ENCODE measurements around the gene TMPRSS9.

Gene TMPRSS9

GRCh38 chr19:2351591-2351990, 8.5 kb upstream of the TMPRSS9 start:
- Histone ChIP-seq H2AFZ (ENCODE audit: low read depth, low read length) (no peak overlapping the region), H3K4me3 (ENCODE audit: low read length) (no peak overlapping the region), H3K9me3 (ENCODE audit: insufficient read depth, low read length) (no peaks in the 10 kb centered on the region), H3K4me2 (ENCODE audit: low read length) (no peak overlapping the region), H3K27me3 (ENCODE audit: low read depth, low read length) (no peaks in the 10 kb centered on the region), H3K9ac (ENCODE audit: low read length) (no peak overlapping the region), H3K79me2 (ENCODE audit: low read length) (no peaks in the 10 kb centered on the region), H4K20me1 (ENCODE audit: insufficient read depth, low read length) (no peaks in the 10 kb centered on the region), H3K36me3 (replicated peaks; ENCODE audit: low read depth, low read length) (peaks cover 12% of the 10 kb centered on the region), H3K4me1 (ENCODE audit: low read length) (no peaks in the 10 kb centered on the region), H3K27ac (ENCODE audit: low read length) (no peak overlapping the region)
- TF ChIP-seq EZH2phosphoT487 (IDR thresholded peaks at IDR 0.05; ENCODE audit: low read depth) (no peak), CTCF (IDR thresholded peaks at IDR 0.05; ENCODE audit: low read depth, low read length) (no peak)

GRCh38 chr19:2352121-2352520, 7.9 kb upstream of the TMPRSS9 start:
- Histone ChIP-seq H3K4me1 (ENCODE audit: low read length) (no peaks in the 10 kb centered on the region), H3K27me3 (ENCODE audit: low read depth, low read length) (no peaks in the 10 kb centered on the region), H3K9me3 (ENCODE audit: insufficient read depth, low read length) (no peaks in the 10 kb centered on the region), H4K20me1 (ENCODE audit: insufficient read depth, low read length) (no peaks in the 10 kb centered on the region), H3K27ac (ENCODE audit: low read length) (no peak overlapping the region), H2AFZ (ENCODE audit: low read depth, low read length) (no peak overlapping the region), H3K4me2 (ENCODE audit: low read length) (no peak overlapping the region), H3K79me2 (ENCODE audit: low read length) (no peaks in the 10 kb centered on the region), H3K4me3 (ENCODE audit: low read length) (no peak overlapping the region), H3K9ac (ENCODE audit: low read length) (no peak overlapping the region), H3K36me3 (replicated peaks; ENCODE audit: low read depth, low read length) (peaks cover 12% of the 10 kb centered on the region)
- TF ChIP-seq CTCF (IDR thresholded peaks at IDR 0.05; ENCODE audit: low read depth, low read length) (no peak), EZH2phosphoT487 (IDR thresholded peaks at IDR 0.05; ENCODE audit: low read depth) (no peak)

GRCh38 chr19:2353159-2353886, 6.7 kb upstream of the TMPRSS9 start:
- no peaks in the 10 kb centered on the region for H4K20me1 ChIP-seq (ENCODE audit: insufficient read depth, low read length)
- no peaks in the 10 kb centered on the region for H3K27me3 ChIP-seq (ENCODE audit: low read depth, low read length)
- H3K4me1 ChIP-seq (ENCODE audit: low read length) = no peaks in the 10 kb centered on the region
- no peak overlapping the region for H2AFZ ChIP-seq (ENCODE audit: low read depth, low read length)
- no peak overlapping the region for H3K4me2 ChIP-seq (ENCODE audit: low read length)
- peaks cover 12% of the 10 kb centered on the region for H3K36me3 ChIP-seq (replicated peaks; ENCODE audit: low read depth, low read length)
- TF ChIP-seq CTCF (IDR thresholded peaks at IDR 0.05; ENCODE audit: low read depth, low read length) (no peak), EZH2phosphoT487 (IDR thresholded peaks at IDR 0.05; ENCODE audit: low read depth) (no peak)
- no peak overlapping the region for H3K27ac ChIP-seq (ENCODE audit: low read length)
- H3K79me2 ChIP-seq (ENCODE audit: low read length) = no peaks in the 10 kb centered on the region
- no peak overlapping the region for H3K4me3 ChIP-seq (ENCODE audit: low read length)
- no peaks in the 10 kb centered on the region for H3K9me3 ChIP-seq (ENCODE audit: insufficient read depth, low read length)
- no peak overlapping the region for H3K9ac ChIP-seq (ENCODE audit: low read length)

GRCh38 chr19:2353887-2354592, 6.0 kb upstream of the TMPRSS9 start:
- Histone ChIP-seq H3K9me3 (ENCODE audit: insufficient read depth, low read length) (no peaks in the 10 kb centered on the region), H3K4me2 (ENCODE audit: low read length) (no peak overlapping the region), H3K9ac (ENCODE audit: low read length) (no peak overlapping the region), H3K27me3 (ENCODE audit: low read depth, low read length) (no peaks in the 10 kb centered on the region), H4K20me1 (ENCODE audit: insufficient read depth, low read length) (no peaks in the 10 kb centered on the region), H2AFZ (ENCODE audit: low read depth, low read length) (no peak overlapping the region), H3K4me3 (ENCODE audit: low read length) (no peak overlapping the region), H3K79me2 (ENCODE audit: low read length) (no peaks in the 10 kb centered on the region), H3K4me1 (ENCODE audit: low read length) (no peaks in the 10 kb centered on the region), H3K36me3 (replicated peaks; ENCODE audit: low read depth, low read length) (peaks cover 12% of the 10 kb centered on the region), H3K27ac (ENCODE audit: low read length) (no peak overlapping the region)
- TF ChIP-seq EZH2phosphoT487 (IDR thresholded peaks at IDR 0.05; ENCODE audit: low read depth) (no peak), CTCF (IDR thresholded peaks at IDR 0.05; ENCODE audit: low read depth, low read length) (no peak)

Data from OCI-LY3 (cell line).